Cardiac fibroblast (primary cell): ENCODE results near the gene COG4.
A peak's percentile ranks its signal among the peaks of the same experiment; 100 is the strongest.

Experiments
- DNase-seq, 2 donors: peaks; one replicate each; pipeline versions ENCODE4 v3.0.0 to v3.0.0-alpha.2; 2010; ENCODE audit warnings: low read depth in 2 of 2
- H3K4me3 ChIP-seq, 2 donors: replicated peaks in 1 of 2; 1 replicate in 1 of 2; 2 replicates in 1 of 2; pipeline ENCODE4 v1.5.1; 2011; ENCODE audit warnings: low read depth in 2 of 2, low read length in 2 of 2, mild to moderate bottlenecking in 2 of 2, moderate library complexity in 1 of 2
- TF ChIP-seq, protein P1 (sequence below): IDR thresholded peaks from one replicate; pipeline ENCODE4 v1.5.1; 2011; ENCODE audit warnings: low read depth, mild to moderate bottlenecking, low read length, inconsistent platforms

The COG4 gene

DNA sequence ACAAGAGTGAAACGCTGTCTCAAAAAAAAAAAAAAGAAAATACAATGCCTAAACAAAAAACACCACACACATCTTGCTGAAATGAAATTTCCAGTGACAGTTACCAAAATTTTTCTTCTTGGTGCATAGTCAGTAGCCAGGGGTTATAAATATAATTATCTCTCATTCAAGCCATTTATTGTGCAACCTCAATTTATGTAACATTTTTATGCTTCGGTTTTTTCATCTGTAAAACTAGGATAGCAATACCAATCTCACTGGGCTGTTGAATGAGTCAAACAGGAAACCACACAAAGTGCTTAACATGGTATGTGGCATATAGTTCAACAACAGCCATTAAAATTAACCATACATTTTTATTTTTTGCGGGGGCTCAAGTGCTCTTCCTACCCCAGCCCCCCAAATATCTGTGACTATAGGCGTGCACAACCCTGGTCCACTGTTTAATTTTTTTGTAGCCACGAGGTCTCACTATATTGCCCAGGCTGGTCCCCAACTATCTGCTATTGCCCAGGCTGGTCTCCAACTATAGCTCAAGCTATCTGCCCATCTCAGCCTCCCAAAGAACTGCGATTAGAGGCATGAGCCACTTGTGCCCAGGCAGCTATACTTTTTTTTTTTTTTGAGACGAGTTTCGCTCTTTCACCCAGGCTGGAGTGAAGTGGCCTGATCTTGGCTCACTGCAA lies 2.6 kb downstream of the COG4 start:
- peak; percentile 67 to 77 for DNase-seq
- TF ChIP-seq, protein P1, sequence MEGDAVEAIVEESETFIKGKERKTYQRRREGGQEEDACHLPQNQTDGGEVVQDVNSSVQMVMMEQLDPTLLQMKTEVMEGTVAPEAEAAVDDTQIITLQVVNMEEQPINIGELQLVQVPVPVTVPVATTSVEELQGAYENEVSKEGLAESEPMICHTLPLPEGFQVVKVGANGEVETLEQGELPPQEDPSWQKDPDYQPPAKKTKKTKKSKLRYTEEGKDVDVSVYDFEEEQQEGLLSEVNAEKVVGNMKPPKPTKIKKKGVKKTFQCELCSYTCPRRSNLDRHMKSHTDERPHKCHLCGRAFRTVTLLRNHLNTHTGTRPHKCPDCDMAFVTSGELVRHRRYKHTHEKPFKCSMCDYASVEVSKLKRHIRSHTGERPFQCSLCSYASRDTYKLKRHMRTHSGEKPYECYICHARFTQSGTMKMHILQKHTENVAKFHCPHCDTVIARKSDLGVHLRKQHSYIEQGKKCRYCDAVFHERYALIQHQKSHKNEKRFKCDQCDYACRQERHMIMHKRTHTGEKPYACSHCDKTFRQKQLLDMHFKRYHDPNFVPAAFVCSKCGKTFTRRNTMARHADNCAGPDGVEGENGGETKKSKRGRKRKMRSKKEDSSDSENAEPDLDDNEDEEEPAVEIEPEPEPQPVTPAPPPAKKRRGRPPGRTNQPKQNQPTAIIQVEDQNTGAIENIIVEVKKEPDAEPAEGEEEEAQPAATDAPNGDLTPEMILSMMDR, result no peak
- H3K4me3 ChIP-seq, result no peak overlapping the region

DNA sequence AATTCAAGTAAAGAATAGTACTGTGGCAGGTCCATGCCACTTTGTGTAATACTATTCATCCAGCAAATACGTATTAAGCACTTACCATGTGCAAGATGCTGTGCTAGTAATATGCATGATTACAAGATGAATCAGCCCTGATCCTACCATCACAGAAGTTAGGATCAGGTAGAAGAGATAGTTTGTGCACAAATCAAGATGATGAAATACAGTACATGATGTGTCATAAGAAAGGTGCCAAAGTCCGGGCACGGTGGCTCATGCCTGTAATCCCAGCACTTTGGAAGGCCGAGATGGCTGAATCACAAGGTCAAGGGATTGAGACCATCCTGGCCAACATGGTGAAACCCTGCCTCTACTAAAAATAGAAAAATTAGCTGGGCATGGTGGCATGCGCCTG lies 10.9 kb downstream of the COG4 start:
- no peak overlapping the region for H3K4me3 ChIP-seq
- DNase-seq, result peak in 1 of 2 donors; percentile 60
- TF ChIP-seq, protein P1, result no peak

DNA sequence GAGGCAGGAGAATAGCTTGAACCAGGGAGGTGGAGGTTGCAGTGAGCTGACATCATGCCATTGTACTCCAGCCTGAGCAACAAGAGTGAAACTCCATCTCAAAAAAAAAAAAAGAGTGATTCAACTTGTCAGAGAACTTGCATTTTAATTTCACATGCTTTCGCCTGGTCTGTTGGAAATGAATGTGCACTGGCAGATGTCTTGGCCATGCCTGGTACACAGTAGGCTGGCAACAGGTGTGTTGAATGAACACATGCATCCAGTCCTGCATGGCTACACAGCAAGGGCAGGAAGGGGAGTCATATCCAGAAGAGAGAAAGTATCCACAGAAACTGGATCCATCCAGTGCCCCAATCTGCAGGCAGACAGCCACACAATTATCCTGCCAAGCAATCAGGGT lies 11.5 kb downstream of the COG4 start:
- no peak for DNase-seq
- H3K4me3 ChIP-seq, result no peak overlapping the region
- TF ChIP-seq, protein P1, result no peak

GRCh38 chr16:70510216-70510615 lies 13.1 kb downstream of the COG4 start:
- TF ChIP-seq, protein P1, result no peak
- no peak overlapping the region for H3K4me3 ChIP-seq
- DNase-seq, result no peak

- TF ChIP-seq, protein P1, result no peak
- DNase-seq, result peak; percentile 26 to 31
- H3K4me3 ChIP-seq, result no peak overlapping the region
Measured at GRCh38 chr16:70508752-70509151, 14.6 kb downstream of the COG4 start.

DNA sequence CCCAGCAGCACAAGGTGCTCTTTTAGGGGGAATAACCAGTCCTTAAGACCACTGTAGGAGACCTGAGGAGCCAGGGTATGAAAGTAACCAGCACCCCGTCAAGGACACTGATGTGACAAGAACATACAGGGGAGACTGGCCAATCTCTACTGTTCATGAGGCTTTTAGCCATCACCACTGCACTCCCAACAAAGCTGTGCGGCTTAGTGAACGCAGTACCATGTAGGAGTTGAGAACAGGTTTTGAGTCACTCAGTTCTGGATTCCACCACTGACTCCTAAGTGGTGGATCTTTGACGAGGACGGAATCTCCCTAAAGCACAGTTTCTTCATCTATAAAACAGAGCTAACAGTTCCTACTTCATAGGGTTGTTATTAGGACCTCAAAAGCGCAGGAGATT lies 26.8 kb downstream of the COG4 start:
- no peak overlapping the region for H3K4me3 ChIP-seq
- DNase-seq, result no peak
- TF ChIP-seq, protein P1, result no peak
